Brain pericyte (primary cell): ENCODE data around the gene AGAP5.

Experiments used
- DNase-seq: peaks from one replicate; pipeline ENCODE4 v3.0.0-alpha.2; 2012; ENCODE audit warnings: low read depth, low spot score

The AGAP5 gene

DNA sequence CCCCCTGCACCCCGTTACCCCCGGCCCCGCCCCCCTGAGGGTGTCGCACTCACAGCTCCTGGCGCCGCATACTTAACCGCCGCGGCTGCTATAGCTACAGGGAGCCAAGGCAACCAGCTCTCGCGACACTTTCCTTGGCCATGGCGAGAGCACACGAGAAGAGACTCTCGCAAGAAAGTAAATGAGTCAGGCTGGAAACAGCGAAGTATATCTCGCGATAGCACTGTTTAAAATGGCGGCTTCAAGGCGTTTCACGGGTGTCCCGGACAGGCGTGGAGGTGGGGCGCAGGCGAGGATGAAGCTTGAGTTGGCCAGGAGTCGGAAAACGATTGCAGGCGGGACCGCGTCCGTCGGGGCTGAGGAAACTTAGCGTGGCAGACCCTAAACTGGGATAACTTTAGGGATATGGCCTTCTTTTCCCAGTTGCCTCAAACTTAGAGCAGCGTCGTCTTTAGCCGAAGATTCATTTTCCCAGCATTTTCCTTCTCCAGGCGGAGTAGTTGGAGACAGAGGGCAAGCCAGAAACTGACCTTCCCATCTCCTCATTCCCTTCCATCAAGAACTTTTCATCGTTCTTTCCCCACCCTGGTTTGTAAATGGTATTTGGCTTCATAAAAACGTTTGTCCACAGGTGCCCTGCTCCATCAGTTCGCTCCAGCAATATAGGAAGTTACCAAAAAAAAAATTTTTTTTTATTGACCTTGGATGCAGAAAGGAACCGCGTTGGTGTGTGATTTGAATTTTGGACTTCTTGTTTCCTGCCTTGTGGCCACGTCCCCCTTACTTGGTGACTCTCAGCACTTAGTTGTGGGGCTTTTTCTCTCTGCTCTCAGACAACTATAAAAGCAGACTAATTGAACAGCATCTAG, 71.8 kb downstream of the AGAP5 start:
- DNase-seq = peak; percentile 84

- DNase-seq = no peak
These were observed 72.7 kb downstream of the AGAP5 start for GRCh38 chr10:73625004-73625883.
